GM12801 (cell line): ENCODE measurements around the gene CLIC4.

Experiments
- TF ChIP-seq, protein P1 (sequence below): IDR thresholded peaks from one replicate; pipeline ENCODE4 v1.5.1; 2011; ENCODE audit warnings: control low read depth; ENCODE audit not compliant: insufficient read length; ENCODE audit errors: extremely low read depth

CLIC4 gene

DNA sequence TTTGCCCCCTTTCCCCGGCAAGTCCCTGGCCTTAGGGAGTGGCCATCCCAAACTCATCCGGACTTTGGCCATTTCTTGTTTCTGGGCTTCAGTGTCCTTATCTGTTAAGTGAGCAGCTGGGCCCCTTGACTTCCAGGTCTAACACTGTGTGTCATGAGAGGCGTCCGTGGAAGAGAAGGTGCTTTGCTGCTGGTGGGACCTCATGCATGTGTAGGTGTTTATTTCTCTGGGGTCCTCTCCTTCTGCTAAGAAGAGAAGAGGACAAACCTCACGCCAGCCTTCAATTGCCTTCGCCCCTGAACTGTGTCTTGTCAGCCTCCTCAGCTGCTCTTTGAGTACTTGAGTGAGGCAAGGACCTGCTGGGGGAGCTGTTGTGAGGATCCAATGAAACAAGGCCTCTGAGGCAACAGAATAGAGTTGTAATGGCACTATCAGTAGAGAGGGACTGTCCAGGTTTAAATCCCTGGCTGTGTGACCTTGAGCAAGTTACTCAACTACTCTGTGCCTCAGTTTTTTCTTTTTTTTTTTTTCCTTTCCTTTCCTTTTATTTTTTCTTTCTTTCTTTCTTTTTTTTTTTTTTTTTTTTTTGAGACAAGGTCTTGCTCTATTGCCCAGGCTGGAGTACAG is 112.4 kb downstream of the CLIC4 start:
- TF ChIP-seq, protein P1, sequence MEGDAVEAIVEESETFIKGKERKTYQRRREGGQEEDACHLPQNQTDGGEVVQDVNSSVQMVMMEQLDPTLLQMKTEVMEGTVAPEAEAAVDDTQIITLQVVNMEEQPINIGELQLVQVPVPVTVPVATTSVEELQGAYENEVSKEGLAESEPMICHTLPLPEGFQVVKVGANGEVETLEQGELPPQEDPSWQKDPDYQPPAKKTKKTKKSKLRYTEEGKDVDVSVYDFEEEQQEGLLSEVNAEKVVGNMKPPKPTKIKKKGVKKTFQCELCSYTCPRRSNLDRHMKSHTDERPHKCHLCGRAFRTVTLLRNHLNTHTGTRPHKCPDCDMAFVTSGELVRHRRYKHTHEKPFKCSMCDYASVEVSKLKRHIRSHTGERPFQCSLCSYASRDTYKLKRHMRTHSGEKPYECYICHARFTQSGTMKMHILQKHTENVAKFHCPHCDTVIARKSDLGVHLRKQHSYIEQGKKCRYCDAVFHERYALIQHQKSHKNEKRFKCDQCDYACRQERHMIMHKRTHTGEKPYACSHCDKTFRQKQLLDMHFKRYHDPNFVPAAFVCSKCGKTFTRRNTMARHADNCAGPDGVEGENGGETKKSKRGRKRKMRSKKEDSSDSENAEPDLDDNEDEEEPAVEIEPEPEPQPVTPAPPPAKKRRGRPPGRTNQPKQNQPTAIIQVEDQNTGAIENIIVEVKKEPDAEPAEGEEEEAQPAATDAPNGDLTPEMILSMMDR = no peak

DNA sequence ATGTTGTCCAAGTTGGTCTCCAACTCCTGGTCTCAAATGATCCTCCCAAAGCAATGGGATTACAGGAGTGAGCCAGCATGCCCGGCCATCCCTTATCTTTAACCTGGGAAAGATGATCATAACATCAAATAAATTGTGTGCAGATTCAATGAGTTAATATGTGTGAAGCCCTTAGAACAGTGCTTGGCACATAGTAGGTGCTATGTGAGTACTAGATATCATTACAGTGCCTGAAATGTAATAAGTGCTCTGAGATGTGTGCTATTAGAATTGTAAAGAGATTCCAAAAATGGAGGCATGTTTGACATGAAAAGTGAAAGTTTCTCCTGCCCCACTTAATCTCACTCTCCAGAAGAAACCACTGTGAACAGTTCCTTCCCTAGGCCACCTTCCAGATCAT is 113.0 kb downstream of the CLIC4 start:
- TF ChIP-seq, protein P1 = no peak

DNA sequence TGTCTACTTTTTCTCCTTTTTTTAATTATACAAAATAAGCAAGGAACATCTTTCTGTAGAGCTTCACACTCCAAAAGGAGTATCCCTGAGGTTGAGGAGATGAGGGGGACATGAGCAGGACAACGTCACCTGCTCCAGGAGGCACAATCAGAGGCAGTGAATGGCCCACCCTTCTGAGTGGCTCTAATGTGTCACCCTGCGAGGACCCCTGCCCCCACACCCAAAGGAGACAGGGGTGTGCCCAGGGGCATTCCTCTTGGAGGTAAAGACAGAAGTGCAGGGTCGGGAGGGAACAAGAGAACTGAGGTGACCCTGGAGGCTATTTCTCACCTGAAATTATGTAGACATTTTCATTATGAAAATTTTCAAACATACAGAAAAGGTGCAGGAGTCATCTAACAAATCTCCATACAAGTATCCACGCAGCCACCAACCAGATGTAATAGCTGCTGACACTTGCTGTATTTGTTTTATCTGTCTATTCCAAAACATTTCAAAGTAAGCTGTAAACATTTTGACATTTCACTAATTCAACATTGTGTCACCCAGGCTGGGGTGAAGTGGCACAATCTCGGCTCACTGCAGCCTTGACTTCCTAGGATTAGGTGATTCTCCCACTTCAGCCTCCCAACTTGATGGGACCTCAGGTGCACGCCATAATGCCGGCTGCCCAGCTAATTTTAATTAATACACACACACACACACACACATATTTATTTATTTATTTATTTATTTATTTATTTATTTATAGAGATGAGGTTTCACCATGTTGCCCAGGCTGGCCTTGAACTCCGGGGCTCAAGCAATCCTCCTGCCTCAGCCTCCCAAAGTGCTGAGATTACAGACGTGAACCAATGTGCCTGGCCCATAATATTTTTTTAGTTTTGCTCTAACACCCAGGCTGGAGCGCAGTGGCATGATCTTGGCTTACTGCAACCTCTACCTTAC is 114.1 kb downstream of the CLIC4 start:
- TF ChIP-seq, protein P1 = no peak

DNA sequence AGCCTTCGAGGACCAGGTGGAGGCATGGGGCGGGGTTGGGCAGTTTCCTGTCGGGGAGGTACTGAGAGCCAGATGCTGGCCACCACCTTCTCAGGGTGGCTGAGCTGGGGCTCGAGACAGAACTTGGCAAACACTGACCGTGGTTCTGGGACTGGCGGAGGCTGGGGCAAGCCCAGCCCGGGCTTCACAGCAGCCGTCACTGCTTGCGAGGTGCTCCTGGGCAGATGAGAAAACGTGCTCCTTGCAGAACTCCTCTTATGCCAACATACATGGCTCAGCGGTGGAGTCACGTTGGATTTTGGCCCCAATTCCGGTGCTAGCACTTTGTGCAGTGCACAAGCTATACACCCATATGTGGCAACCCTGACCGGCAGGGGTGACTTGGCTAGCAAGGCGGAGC is 115.6 kb downstream of the CLIC4 start:
- TF ChIP-seq, protein P1 = no peak

DNA sequence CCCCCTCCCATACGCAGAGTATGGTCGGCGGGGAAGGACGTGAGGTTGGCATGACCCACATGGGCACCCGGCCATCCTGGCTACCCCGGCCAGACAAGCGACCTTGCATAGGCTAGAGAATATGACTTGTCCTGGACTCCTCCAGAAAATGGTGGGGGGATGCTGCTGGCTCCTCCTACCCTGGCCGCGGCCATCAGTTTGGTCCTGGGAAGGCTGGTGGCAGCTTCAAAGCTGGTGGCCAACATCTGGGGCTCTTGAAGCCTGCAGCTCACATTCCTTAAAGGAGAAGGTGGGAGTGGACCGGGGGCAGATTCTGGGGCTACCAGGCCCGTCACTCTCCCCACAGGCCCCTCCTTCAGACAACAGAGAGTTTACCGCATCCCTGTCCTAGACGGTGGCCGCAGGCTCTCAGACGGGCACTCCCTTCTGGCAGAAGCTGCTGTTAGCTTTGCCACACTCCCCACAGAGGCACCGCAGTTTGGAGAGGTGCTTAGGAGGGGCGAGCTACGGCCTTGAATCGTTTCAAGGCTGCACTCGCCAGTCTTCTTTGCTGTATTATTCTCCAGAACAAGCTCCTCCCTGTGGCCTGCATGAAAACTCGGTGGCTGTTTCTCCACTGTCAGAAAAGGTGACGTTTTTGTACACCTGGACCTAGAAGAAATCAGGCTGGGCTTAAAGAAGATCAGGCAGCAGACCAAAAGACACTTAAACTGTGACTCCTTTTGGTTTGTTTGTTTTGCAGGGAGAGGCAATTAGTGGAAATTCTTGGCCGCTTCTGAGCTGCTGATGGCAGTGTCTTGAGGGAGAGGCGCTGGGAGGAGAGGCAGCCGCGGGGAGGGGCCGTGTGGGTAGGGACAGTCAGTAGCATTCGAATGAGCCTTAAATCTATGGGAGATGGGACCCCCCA is 116.8 kb downstream of the CLIC4 start:
- TF ChIP-seq, protein P1 = no peak

DNA sequence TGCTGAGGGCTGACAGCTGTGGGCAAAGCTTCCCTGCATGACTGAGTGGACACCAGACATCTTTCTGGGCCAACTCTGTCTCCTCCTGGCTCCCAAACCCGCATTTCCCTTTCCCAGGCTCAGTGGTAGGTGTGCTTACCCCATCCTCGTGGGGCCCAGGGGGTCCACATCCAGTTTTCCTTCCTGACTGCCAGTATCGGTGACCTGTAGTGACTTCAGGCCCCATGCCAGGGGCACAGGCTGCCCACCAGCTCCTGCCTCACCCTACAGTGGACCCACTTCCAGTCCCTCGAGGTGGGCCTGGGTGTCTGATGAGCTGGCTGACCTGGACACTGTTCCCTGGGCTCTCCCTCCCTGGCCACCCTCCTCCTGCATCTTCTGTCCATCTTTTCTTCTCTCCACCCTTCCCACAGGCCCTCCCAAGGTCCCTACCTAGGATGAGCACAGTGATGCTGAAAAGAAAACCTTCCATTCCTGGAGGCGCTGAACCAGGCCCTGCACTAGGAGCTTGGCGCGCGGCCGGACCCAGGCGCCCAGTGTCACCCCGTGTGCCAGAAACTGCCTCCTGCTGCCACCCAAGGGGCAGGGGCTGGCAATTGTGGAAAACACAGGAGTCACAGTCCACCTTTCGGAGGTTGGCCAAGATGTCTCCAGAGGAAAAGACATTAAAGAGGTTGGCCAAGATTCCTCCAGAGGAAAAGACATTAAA is 117.7 kb downstream of the CLIC4 start:
- TF ChIP-seq, protein P1 = no peak
